8988T (cell line): ENCODE results near the gene RHBG.

Source experiments
- DNase-seq: peaks from one replicate; pipeline ENCODE4 v3.0.0; 2011

The RHBG gene

DNA sequence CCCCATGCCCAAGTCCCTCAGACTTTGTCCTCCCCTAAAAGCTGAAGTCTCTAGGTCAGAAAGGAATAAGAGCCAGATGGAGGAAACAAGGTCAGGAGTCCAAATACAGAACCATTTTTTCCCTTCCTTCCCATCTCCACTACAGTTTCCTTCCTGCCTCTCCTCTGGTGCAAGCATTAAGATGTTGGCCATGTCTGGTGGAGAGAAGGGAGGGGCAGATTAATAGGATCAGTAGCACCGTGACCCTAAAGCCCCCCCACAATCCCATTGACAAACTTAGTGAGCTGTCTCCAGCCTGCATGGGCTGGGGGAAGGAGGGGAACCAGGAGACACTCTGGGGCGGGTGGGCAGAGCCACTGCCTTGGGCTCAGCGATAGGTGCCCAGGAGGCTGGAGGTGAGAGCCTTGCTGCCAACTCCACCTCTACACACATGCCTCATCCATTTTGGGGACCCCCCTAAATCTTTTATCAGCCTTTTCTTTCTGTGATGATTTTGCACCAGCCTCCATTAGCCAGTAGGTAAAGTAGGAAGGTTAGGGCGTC, 59.8 kb downstream of the RHBG start:
- no peak for DNase-seq

DNA sequence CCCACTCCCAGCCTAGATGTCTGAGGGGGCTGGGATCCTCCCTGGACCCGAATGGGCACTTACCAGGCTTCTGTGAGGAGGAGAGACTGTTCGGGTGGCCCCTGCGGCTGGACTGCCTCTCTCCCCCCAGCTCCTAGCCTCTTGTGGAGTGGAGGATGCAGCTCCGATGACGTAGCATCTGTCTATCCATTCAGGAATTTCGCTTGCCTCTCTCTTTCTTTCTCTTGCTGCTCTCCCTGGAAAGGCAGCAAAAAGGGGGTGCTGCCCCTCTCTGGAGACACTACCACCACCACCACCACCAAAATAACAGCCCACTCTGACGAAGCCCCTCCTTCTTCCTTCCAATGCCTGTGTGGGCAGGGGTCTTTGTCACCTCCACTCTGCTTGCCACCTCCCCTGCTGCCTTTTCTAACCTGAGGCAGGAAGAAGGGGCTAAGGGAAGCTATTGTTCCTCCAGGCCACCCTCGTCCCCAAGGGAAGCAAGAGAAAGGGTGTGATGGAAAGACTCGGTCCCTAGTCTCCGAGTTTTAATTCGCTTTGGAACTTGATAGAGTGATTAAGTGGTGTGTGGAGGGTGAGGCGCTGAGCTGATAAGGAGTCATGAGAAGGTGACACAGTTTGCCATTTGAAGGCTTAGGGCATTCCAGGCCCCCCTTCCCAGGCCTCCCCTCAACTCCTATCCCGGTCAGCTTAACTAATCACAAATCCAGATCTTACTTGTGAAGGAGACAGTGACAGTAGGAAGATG, 60.5 kb downstream of the RHBG start:
- no peak for DNase-seq

DNA sequence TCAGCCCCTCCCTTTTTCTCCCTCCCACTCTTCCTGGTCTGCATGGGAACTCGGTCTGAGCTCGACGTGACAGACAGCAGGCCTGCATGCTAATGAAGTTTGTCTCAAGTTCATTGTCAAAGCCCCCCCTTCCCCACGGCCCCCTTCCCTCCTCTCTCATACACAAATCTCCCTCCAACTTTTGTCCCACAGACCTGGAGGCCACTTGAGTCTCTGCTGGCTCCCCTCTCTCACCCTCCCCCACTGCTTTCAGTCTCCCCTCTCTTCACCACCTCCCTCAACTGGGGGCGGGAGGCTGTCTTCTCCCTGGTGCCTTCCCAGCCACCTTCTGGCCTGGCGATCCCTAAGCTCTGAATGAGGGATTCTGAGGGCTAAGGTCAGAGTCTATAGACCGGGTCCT, 61.3 kb downstream of the RHBG start:
- no peak for DNase-seq

DNA sequence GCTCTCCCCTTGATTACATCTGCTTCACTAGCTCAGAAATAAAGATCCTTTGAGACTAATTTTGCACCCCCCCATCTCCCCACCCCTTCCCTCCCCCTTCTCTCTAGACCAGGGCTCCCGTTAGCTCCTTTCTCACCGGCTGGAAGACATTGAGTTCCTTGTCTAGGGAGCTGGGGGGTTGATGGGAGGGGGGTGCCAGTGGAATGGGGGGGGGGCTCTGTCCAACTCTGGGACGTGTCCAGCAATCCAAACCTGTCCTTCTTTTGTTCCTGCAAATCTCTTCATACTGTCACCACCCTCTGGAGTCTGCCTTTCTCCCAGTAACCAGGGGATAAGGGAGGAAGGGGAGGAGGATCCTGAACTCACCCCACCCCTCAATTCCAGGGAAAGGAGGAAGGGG, 61.9 kb downstream of the RHBG start:
- DNase-seq: no peak

DNA sequence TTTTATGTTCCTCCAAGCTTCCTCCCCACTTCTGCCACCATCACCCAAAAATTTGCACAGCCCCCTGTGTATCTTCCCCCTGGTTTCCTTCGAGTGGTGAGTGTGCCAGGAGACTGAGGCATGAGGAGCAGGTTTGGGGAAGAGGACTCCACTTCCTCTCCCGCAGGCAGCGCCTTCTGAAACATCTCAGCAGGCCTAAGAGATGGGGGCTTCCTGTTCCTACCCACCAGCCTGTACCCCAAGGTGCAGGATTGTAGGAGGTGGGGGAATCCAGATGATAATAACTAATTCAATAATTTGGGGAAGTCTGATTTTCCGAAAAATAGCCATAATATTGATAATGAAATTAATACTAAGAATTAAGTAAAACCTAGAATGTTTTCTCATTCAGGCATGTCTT, 62.4 kb downstream of the RHBG start:
- no peak for DNase-seq

DNA sequence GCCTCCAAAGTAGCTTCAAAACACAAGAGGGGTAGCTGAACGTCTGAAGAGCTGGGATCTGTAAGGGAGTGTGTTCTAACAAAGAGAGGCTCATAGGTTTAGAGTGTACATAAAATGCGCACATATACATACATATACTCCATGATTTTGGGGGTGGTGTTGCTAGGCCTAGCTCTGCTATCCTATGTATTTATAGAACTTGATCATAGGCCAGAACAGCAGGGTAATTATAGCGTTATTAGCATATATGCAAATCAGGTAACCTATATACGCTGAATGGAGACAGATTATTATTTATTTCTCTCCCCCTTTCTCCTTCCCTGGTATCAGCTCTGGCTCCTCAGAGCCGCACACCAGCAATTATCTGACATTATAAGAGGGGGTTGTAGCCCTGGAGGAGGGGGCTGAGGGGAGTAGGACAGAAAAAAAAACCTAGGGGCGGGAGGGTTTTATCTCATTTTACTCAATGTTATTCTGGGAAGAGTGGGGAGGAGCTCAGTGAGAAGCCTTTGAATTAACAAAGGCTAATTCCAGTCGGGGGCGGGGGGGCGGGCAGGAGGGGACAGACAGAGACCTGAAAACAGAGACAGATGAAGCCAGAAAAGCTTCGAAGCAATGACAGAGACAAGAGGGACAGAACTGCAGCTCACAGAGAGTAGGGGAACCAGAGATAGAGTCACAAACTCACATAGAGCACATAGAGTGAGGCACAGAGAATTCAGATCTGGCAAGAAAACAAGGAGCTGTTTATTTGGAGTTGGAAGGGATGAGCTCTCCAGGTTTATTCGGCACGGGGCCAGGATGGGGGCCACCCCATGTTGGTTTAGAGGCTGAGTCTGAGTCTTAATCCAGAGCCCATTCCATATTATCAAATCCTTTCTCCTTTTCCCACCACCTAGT, 63.0 kb downstream of the RHBG start:
- DNase-seq: no peak

DNA sequence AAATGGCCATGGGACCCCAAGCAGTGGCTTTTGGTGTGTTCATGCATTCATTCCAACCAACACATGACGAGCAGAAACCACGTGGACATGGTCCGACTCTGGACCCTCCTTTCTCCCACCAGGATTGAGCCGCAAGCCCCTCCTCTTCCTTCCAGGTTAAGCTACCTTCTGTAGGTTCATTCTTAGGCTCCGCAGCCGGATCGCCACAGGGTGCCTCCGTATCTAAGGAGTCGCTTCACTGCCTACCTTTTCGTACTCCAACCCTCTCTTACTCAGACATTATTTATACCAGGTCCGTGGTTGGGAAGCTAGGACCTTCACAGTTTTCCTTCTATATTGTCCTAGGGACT, 63.6 kb downstream of the RHBG start:
- no peak for DNase-seq

DNA sequence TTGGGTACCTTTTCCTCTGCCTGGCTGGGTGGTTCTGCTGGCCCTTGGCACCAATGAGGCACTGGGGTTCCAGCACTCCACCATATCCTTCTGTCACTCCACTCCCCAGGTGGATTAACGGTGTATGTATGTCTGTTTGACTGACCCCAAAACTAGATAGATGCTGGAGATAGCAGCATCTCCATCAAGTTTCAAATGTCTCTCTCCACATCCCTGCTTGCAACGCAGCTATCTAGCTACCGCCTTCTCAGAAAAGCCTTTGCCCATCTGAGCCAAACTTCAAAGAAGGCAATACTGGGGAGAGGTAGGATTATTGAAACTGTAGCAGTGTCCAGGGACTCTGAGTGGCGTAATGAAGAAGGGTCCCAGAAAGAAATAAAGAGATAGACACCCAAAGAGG, 64.0 kb downstream of the RHBG start:
- DNase-seq: no peak

DNA sequence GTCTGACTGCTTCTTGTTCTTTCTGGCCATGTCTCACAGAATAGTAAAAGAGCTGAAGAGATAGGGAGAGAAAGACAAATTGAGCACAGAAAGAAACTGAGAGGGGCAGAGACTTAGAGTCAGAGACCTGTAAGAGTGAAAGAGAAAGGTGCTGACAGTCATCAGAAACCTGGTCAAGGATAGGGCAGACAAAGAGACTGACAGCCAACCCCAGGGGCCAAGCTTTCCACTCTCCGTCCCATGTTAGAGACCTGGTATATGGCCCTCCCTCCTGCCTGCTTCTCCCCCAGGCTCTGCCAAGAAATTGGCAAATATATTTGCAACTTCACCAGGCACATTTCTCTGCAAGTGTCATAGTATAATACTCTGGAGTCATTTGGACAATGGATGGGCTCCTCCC, 64.6 kb downstream of the RHBG start:
- no peak for DNase-seq
